Fibroblast of lung (primary cell): ENCODE data around the gene WDR27. TPM values are rescaled to one million over a fixed set of nuclear protein-coding genes. Genes with fewer than 3 reads are reported as not detected.

ENCODE experiments used
- DNase-seq, 2 donors: peaks; one replicate each; pipeline versions ENCODE4 v3.0.0 to v3.0.0-alpha.2; 2010; ENCODE audit warnings: low read depth in 2 of 2
- H2AFZ ChIP-seq: 2 replicates; pipeline ENCODE4 v1.5.1; 2012; ENCODE audit warnings: low read length, control low read depth, inconsistent platforms
- H3K27ac ChIP-seq: 2 replicates; pipeline ENCODE4 v1.5.1; 2011; ENCODE audit warnings: low read length, control low read depth; ENCODE audit not compliant: insufficient read depth
- H3K27me3 ChIP-seq: 2 replicates; pipeline ENCODE4 v1.5.1; 2011; ENCODE audit warnings: mild to moderate bottlenecking, low read length; ENCODE audit not compliant: control insufficient read depth, insufficient read depth
- H3K36me3 ChIP-seq: 2 replicates; pipeline ENCODE4 v1.5.1; 2011; ENCODE audit warnings: low read length; ENCODE audit not compliant: control insufficient read depth, insufficient read depth
- H3K4me1 ChIP-seq: 2 replicates; pipeline ENCODE4 v1.5.1; 2011; ENCODE audit warnings: low read length; ENCODE audit not compliant: control insufficient read depth, insufficient read depth; ENCODE audit errors: extremely low read depth
- H3K4me2 ChIP-seq: 2 replicates; pipeline ENCODE4 v1.5.1; 2011; ENCODE audit warnings: low read length, control low read depth; ENCODE audit not compliant: insufficient read depth; ENCODE audit errors: extremely low read depth
- H3K4me3 ChIP-seq, 4 experiments: fragments of 200-600 bp in 1 of 4; sonication (generic) in 1 of 4; replicated peaks in 1 of 4; 2 replicates each; pipeline ENCODE4 v1.5.1; 2011 to 2016; ENCODE audit warnings: low read length in 4 of 4, low read depth in 3 of 4, mild to moderate bottlenecking in 3 of 4, control low read depth in 2 of 4, inconsistent platforms in 1 of 4, mixed read lengths in 1 of 4; ENCODE audit not compliant: insufficient read depth in 1 of 4; ENCODE audit errors: control extremely low read depth in 1 of 4
- H3K79me2 ChIP-seq: 2 replicates; pipeline ENCODE4 v1.5.1; 2012; ENCODE audit warnings: mild to moderate bottlenecking, low read length, inconsistent platforms; ENCODE audit not compliant: control insufficient read depth, insufficient read depth
- H3K9ac ChIP-seq: 2 replicates; pipeline ENCODE4 v1.5.1; 2011; ENCODE audit warnings: mild to moderate bottlenecking, low read length, control low read depth; ENCODE audit not compliant: insufficient read depth
- H3K9me3 ChIP-seq: 2 replicates; pipeline ENCODE4 v1.5.1; 2012; ENCODE audit warnings: low read depth, low read length; ENCODE audit not compliant: control insufficient read depth, insufficient read depth
- H4K20me1 ChIP-seq: 2 replicates; pipeline ENCODE4 v1.5.1; 2011; ENCODE audit warnings: low read length; ENCODE audit not compliant: control insufficient read depth, insufficient read depth; ENCODE audit errors: extremely low read depth
- EZH2 ChIP-seq: IDR thresholded peaks from 2 replicates; pipeline ENCODE4 v1.5.1; 2012; ENCODE audit warnings: low read length, control low read depth, mild to moderate bottlenecking; ENCODE audit errors: missing control alignments
- polyA plus RNA-seq, 2 donors: library from polyadenylated mRNA; depleted of rRNA in 1 of 2; stranded (reverse) in 1 of 2; unstranded in 1 of 2; fragments of >200 nt; gene quantifications; 2 replicates each; pipeline ENCODE4 v1.2.1, GENCODE V29; 2011 to 2012; ENCODE audit warnings: missing spikeins in 1 of 2
- total RNA-seq: library from RNA; depleted of rRNA; stranded (reverse); fragments of >200 nt; gene quantifications from 2 replicates; pipeline ENCODE4 v1.2.1, GENCODE V29; 2014
- TF ChIP-seq, protein P1 (sequence below), 2 donors: IDR thresholded peaks in 1 of 2; conservative IDR thresholded peaks in 1 of 2; 1 replicate in 1 of 2; 2 replicates in 1 of 2; pipeline ENCODE4 v1.5.1; 2011 to 2012; ENCODE audit warnings: low read length in 2 of 2, control low read depth in 1 of 2, inconsistent platforms in 1 of 2, low read depth in 1 of 2, mild to moderate bottlenecking in 1 of 2

Gene WDR27
- total and polyA plus RNA-seq, 2 donors (not counting 1 experiment from before 2014, with no cell fraction given) = 8.8 to 23.3 TPM

DNA sequence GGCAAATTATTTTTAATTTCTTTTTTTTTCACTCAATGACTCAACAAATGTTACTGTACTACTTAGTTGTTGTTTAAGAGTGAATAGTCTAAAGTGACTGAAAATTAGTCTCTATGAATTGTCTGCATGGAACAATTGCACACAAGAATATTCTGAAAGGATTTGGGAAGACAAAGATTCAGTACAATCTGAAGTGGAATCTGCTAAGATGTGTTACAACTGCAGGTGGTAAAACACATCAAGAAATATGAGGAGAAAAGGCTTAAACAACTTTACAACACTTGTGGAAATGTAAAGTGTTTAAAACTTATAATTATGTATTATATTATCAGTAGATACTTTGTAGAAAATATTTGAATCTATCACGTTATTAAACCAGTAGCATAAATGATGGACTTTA lies 193.4 kb downstream of the WDR27 start:
- Histone ChIP-seq H3K27ac (no peak overlapping the region), H3K79me2 (no peaks in the 10 kb centered on the region), H4K20me1 (no peaks in the 10 kb centered on the region), H3K4me1 (no peaks in the 10 kb centered on the region), H3K9ac (no peak overlapping the region), H3K27me3 (no peaks in the 10 kb centered on the region), H3K4me2 (no peak overlapping the region), H2AFZ (no peak overlapping the region), H3K4me3 (no peak overlapping the region), H3K36me3 (no peaks in the 10 kb centered on the region), H3K9me3 (no peaks in the 10 kb centered on the region)
- no peak for TF ChIP-seq EZH2
- TF ChIP-seq, protein P1, sequence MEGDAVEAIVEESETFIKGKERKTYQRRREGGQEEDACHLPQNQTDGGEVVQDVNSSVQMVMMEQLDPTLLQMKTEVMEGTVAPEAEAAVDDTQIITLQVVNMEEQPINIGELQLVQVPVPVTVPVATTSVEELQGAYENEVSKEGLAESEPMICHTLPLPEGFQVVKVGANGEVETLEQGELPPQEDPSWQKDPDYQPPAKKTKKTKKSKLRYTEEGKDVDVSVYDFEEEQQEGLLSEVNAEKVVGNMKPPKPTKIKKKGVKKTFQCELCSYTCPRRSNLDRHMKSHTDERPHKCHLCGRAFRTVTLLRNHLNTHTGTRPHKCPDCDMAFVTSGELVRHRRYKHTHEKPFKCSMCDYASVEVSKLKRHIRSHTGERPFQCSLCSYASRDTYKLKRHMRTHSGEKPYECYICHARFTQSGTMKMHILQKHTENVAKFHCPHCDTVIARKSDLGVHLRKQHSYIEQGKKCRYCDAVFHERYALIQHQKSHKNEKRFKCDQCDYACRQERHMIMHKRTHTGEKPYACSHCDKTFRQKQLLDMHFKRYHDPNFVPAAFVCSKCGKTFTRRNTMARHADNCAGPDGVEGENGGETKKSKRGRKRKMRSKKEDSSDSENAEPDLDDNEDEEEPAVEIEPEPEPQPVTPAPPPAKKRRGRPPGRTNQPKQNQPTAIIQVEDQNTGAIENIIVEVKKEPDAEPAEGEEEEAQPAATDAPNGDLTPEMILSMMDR (conservative IDR thresholded peaks at IDR 0.05 in 1 of 2, IDR thresholded peaks at IDR 0.05 in 1 of 2; ENCODE audit: low read depth in 1 of 2, low read length in 2 of 2) = no peak
- no peak for DNase-seq

DNA sequence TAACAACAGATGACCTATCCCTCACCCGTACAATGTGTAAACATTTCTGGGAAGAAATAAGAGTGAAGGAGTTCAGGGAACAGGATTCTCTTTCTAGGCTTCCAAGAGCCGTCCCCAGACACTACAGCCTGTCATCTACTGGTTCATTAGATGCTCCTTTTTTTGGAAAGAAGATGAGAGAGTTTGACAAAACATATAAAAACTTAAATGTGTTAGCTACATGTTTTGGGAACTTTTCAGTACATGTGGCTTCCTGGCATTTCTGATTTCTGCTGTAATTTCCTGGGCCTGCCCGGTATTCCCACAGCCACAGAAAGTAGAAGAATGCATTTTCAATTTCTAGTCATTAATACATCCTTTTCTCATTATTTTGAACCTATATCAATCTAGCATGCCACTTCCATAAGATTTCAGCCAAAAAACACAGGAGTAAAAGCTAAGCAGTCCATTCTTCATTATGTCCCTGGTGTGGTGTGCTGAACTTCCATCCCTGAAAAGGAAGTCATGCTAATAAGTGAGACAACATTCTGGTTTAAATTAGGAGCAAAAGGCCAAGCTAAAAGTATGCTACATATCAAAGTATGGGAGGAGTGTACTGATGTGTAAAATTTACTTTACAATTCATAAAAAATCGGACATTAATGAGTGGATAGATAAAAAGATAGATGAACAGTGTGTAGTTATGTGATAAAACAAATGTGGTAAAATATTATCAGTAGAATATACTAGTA lies 198.2 kb downstream of the WDR27 start:
- peak overlapping the region; percentile 57 for H2AFZ ChIP-seq
- no peak for TF ChIP-seq EZH2
- TF ChIP-seq, protein P1 (conservative IDR thresholded peaks at IDR 0.05 in 1 of 2, IDR thresholded peaks at IDR 0.05 in 1 of 2; ENCODE audit: low read depth in 1 of 2, low read length in 2 of 2) = no peak
- H3K36me3 ChIP-seq = no peaks in the 10 kb centered on the region
- no peaks in the 10 kb centered on the region for H3K27me3 ChIP-seq
- no peaks in the 10 kb centered on the region for H3K9me3 ChIP-seq
- no peaks in the 10 kb centered on the region for H3K79me2 ChIP-seq
- no peaks in the 10 kb centered on the region for H4K20me1 ChIP-seq
- peak; percentile 3 to 69 for DNase-seq
- H3K27ac ChIP-seq = no peak overlapping the region
- H3K4me1 ChIP-seq = peaks cover 3% of the 10 kb centered on the region
- H3K4me3 ChIP-seq = no peak overlapping the region
- no peak overlapping the region for H3K9ac ChIP-seq
- no peak overlapping the region for H3K4me2 ChIP-seq

- no peaks in the 10 kb centered on the region for H3K9me3 ChIP-seq
- no peaks in the 10 kb centered on the region for H3K27me3 ChIP-seq
- no peaks in the 10 kb centered on the region for H3K79me2 ChIP-seq
- no peak overlapping the region for H3K4me3 ChIP-seq
- H4K20me1 ChIP-seq = no peaks in the 10 kb centered on the region
- no peak overlapping the region for H3K4me2 ChIP-seq
- no peak overlapping the region for H3K27ac ChIP-seq
- TF ChIP-seq EZH2 = no peak
- TF ChIP-seq, protein P1 (conservative IDR thresholded peaks at IDR 0.05 in 1 of 2, IDR thresholded peaks at IDR 0.05 in 1 of 2; ENCODE audit: low read depth in 1 of 2, low read length in 2 of 2) = no peak
- peaks cover 3% of the 10 kb centered on the region for H3K4me1 ChIP-seq
- H2AFZ ChIP-seq = no peak overlapping the region
- H3K36me3 ChIP-seq = no peaks in the 10 kb centered on the region
- no peak overlapping the region for H3K9ac ChIP-seq
- no peak for DNase-seq
These were observed 199.4 kb downstream of the WDR27 start for GRCh38 chr6:169502445-169502844.
